ENCODE measurements around the gene PRKCA.
"Not testable (repeated sequence)": the region's sequence is repeated elsewhere in the genome, so short reads cannot be mapped to it uniquely, and the experiment has no call there.

The PRKCA gene

GRCh38 chr17:66711401-66711800, 409.0 kb downstream of the PRKCA start:
- no peak for TF ChIP-seq CTCF (conservative IDR thresholded peaks at IDR 0.05; ENCODE audit: low read depth)
- POLR2A ChIA-PET (ENCODE audit: low non-redundant PET), result no interaction called here
- no peak overlapping the region for H3K27ac ChIP-seq
- CTCF ChIA-PET, result interaction anchor here (0.6 kb wide), 1 partner anchor 16 kb away, joined by 3 read pairs; no protein-coding TSS in a partner anchor
- no peak for DNase-seq (ENCODE audit: low spot score)

GRCh38 chr17:66711881-66712321, 409.5 kb downstream of the PRKCA start:
- H3K27ac ChIP-seq, result peak overlapping the region; percentile 31; the same call in 1 of the 2 replicates
- CTCF ChIA-PET, result interaction anchor here (0.6 kb wide), 1 partner anchor 17 kb away, joined by 3 read pairs; no protein-coding TSS in a partner anchor
- POLR2A ChIA-PET (ENCODE audit: low non-redundant PET), result no interaction called here
- DNase-seq (ENCODE audit: low spot score), result peak; percentile 15
- TF ChIP-seq CTCF (conservative IDR thresholded peaks at IDR 0.05; ENCODE audit: low read depth), result no peak

- peak overlapping the region; percentile 31; the same call in 1 of the 2 replicates for H3K27ac ChIP-seq
- ChIA-PET CTCF (interaction anchor here (0.9 kb wide), 1 partner anchor 307 kb away, joined by 4 read pairs; no protein-coding TSS in a partner anchor), POLR2A (ENCODE audit: low non-redundant PET) (no interaction called here)
- DNase-seq (ENCODE audit: low spot score), result no peak
- no peak for TF ChIP-seq CTCF (conservative IDR thresholded peaks at IDR 0.05; ENCODE audit: low read depth)
These were observed 410.0 kb downstream of the PRKCA start for GRCh38 chr17:66712453-66712852.

DNA sequence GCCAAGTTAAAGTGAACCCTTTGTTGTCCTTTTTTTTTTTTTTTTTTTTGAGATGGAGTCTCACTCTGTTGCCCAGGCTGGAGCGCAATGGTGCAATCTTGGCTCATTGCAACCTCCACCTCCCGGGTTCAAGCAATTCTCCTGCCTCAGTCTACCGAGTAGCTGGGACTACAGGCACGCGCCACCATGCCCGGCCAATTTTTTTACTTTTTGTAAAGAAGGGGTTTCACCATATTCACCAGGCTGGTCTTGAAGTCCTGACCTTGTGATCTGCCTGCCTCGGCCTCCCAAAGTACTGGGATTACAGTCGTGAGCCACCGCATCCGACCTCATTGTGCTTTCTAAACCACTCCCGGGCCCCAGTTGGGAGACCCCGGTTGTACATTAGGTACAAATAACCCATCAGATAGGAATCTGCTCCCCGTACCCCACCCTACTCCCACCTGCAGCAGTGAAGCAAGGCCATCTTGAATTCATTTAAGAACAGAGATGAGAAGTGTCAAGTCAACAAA, 410.7 kb downstream of the PRKCA start:
- CTCF ChIA-PET, result interaction anchor here (0.6 to 0.9 kb wide), 2 partner anchors 308 to 1269 kb away, joined by 3 to 4 read pairs; no protein-coding TSS in a partner anchor
- H3K27ac ChIP-seq; DNase-seq (ENCODE audit: low spot score); POLR2A ChIA-PET (ENCODE audit: low non-redundant PET): not testable (repeated sequence)

DNA sequence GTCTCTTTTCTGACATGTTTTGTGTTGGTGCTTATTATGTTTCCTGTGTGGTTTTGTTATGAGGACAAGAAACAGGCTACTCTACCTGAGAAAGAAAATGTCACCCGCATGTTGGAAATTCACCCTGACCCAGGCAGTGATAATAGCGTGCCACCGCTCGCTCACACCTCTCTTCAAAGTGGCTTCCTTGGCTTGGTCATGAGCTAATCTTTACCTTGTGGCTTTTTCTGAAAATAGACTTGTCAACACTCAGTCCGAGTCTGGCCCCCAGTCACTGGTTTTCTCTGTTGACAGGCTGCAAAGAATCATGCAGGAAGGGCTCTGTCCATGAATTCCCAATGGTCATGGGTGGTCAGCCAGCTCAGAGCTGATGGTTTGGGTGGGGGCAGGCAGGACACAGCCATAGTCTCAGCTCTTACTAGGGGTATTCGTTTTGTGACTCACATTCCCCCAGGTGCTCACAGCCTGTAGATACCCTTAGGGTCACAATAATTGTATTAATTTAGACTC, 411.2 kb downstream of the PRKCA start:
- no peak overlapping the region for H3K27ac ChIP-seq
- no peak for TF ChIP-seq CTCF (conservative IDR thresholded peaks at IDR 0.05; ENCODE audit: low read depth)
- no peak for DNase-seq (ENCODE audit: low spot score)
- ChIA-PET CTCF (interaction anchor here (0.5 to 1.5 kb wide), 3 partner anchors 160 to 1270 kb away, joined by 3 read pairs; no protein-coding TSS in a partner anchor), POLR2A (ENCODE audit: low non-redundant PET) (no interaction called here)

DNA sequence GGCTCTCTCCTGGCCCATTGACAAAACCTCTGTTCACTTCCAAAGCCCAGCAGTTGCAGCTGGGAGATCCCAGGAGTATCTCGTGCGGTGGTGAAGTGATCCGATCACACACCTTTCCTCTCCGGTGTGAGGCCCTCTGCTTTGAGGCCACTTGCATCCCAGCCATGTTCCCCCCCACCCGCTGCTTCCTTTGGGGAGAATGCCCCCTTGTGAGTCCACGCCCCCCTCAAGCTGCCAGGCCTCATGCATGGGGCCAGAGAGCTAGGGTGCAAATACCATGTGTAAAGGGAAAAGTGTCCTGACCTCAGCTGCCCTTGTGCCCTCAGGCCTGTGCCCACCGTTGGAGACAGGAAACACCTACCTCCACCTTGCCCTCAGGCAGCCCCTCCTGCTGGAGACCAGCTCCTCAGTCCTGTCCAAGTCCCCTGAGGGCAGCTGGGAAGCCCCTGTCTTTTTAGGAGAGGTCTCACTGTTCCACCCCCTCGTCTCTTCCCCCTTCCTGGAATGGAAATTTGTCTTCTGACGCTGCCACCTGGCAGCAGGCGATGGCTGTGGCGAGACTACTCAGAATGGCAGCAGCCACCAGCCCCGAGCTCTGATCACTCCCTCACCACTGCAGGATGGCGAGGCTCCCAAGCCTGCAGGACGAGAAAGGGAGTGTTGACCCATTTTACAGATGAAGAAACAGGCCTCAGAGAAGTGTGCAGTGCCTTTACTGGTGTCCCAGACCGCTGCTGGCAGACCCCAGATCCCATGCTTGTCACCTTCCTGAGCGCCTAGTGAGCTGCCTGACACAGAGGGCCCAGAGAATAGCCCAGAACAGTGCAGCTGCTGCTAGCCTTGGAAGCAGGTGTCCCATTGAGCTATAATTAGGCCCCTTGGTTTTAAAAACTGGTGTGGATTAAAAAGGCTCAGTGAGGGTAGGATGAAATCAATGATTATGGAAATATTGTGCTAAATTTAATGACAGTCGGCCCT, 411.9 kb downstream of the PRKCA start:
- ChIA-PET CTCF (interaction anchor here (0.5 to 1.5 kb wide), 3 partner anchors 160 to 438 kb away, joined by 3 to 4 read pairs (median 3); no protein-coding TSS in a partner anchor), POLR2A (ENCODE audit: low non-redundant PET) (no interaction called here)
- no peak for DNase-seq (ENCODE audit: low spot score)
- H3K27ac ChIP-seq, result no peak overlapping the region
- TF ChIP-seq CTCF (conservative IDR thresholded peaks at IDR 0.05; ENCODE audit: low read depth), result no peak
